Common myeloid progenitor, CD34-positive (primary cell): ENCODE measurements around the gene ESF1.

Experiments used
- CTCF ChIA-PET: fragments of 350-600 bp; sonication (Branson Sonifier 250); formaldehyde crosslinking; loops from one replicate; lab custom pipeline; 2021; ENCODE audit warnings: antibody characterized with exemption; lab: Charles Lee
- POLR2A ChIA-PET: fragments of 350-600 bp; sonication (Branson Sonifier 250); formaldehyde crosslinking; loops from one replicate; lab custom pipeline; 2021; ENCODE audit warnings: antibody characterized with exemption; lab: Charles Lee
- DNase-seq, 3 donors: peaks; one replicate each; pipeline versions ENCODE4 v3.0.0 to v3.0.0-alpha.2; 2013
- H3K27ac ChIP-seq, 2 experiments: 1 replicate in 1 of 2; 2 replicates in 1 of 2; pipeline ENCODE4 v1.7.0; 2013; ENCODE audit warnings: inconsistent platforms in 2 of 2, low read length in 2 of 2, mild to moderate bottlenecking in 2 of 2, low read depth in 1 of 2, moderate library complexity in 1 of 2; ENCODE audit not compliant: severe bottlenecking in 2 of 2, insufficient read depth in 1 of 2, poor library complexity in 1 of 2
- H3K27me3 ChIP-seq, 5 experiments: replicated peaks in 2 of 5; 1 replicate in 3 of 5; 2 replicates in 2 of 5; pipeline versions ENCODE4 v1.6.1 to v1.7.0; 2013; ENCODE audit warnings: low read length in 4 of 5, mild to moderate bottlenecking in 2 of 5, moderate library complexity in 2 of 5, inconsistent platforms in 1 of 5; ENCODE audit not compliant: insufficient read depth in 5 of 5, control insufficient read depth in 4 of 5
- H3K36me3 ChIP-seq, 4 experiments: 1 replicate in 2 of 4; 2 replicates in 2 of 4; pipeline versions ENCODE4 v1.6.1 to v1.7.0; 2013; ENCODE audit warnings: low read length in 3 of 4, control low read depth in 1 of 4, mild to moderate bottlenecking in 1 of 4; ENCODE audit not compliant: control insufficient read depth in 4 of 4, insufficient read depth in 4 of 4
- H3K4me1 ChIP-seq, 4 experiments: 1 replicate in 3 of 4; 2 replicates in 1 of 4; pipeline versions ENCODE4 v1.6.1 to v1.7.1; 2013; ENCODE audit warnings: low read length in 3 of 4, mild to moderate bottlenecking in 3 of 4, control low read depth in 1 of 4, inconsistent platforms in 1 of 4, moderate library complexity in 1 of 4; ENCODE audit not compliant: control insufficient read depth in 4 of 4, insufficient read depth in 4 of 4; ENCODE audit errors: control extremely low read depth in 1 of 4
- H3K4me3 ChIP-seq, 7 experiments: 1 replicate in 4 of 7; 2 replicates in 3 of 7; pipeline versions ENCODE4 v1.5.1 to v1.7.0; 2013; ENCODE audit warnings: mild to moderate bottlenecking in 7 of 7, low read length in 6 of 7, moderate library complexity in 6 of 7, inconsistent platforms in 2 of 7, low read depth in 2 of 7, control low read depth in 1 of 7; ENCODE audit not compliant: insufficient read depth in 4 of 7, control insufficient read depth in 1 of 7; ENCODE audit errors: extremely low read depth in 1 of 7
- H3K9me3 ChIP-seq, 5 experiments: 1 replicate in 4 of 5; 2 replicates in 1 of 5; pipeline versions ENCODE4 v1.6.1 to v1.7.1; 2013; ENCODE audit warnings: low read length in 4 of 5, mild to moderate bottlenecking in 2 of 5, inconsistent platforms in 1 of 5, low read depth in 1 of 5, moderate library complexity in 1 of 5; ENCODE audit not compliant: control insufficient read depth in 4 of 5, insufficient read depth in 2 of 5; ENCODE audit errors: control extremely low read depth in 1 of 5
- WGBS: methylation state at CpG from one replicate; pipeline ENCODE4 v1.1.5; 2013; ENCODE audit not compliant: insufficient coverage; 5-methylcytosine and 5-hydroxymethylcytosine counted together

ESF1 gene

GRCh38 chr20:13819885-13820645 is 35.3 kb upstream of the ESF1 start:
- 62% methylated on average over 3 of the region's 5 CpGs for whole genome bisulfite sequencing
- H3K4me3 ChIP-seq, result no peak overlapping the region
- peak; percentile 52 to 70 (median 67) for DNase-seq
- no peaks in the 10 kb centered on the region for H3K4me1 ChIP-seq
- no peaks in the 10 kb centered on the region for H3K9me3 ChIP-seq
- H3K27me3 ChIP-seq, result no peaks in the 10 kb centered on the region
- CTCF ChIA-PET, result interaction anchor here (0.6 to 3.3 kb wide), 9 partner anchors 9 to 1419 kb away, joined by 3 to 18 read pairs (median 4); no protein-coding TSS in a partner anchor
- H3K27ac ChIP-seq, result no peak overlapping the region
- POLR2A ChIA-PET, result no interaction called here
- H3K36me3 ChIP-seq, result peaks cover 3 to 31% (median 24%) of the 10 kb centered on the region in 4 experiments

DNA sequence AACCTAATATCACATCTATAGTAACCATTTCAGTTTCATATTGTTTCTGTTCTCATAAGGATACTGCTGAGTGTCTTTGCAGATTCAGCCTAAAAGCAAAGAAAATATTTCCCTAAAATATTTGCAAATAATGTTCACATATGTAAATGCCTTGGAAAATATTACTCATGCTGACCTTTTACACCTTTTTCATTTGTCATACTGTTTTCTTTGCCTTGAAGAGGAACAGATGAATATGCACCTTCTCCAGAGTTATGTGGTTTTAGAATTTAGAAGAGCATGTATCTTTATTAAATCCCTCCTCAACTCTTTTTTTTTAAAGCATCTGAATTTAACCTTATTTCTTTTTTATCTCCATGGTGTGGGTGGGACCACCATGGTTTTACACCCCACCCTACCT is 32.6 kb upstream of the ESF1 start:
- Histone ChIP-seq H3K27ac (no peak overlapping the region), H3K27me3 (no peaks in the 10 kb centered on the region), H3K36me3 (peaks cover 7 to 56% (median 43%) of the 10 kb centered on the region in 4 experiments), H3K4me3 (no peak overlapping the region), H3K4me1 (no peaks in the 10 kb centered on the region), H3K9me3 (no peaks in the 10 kb centered on the region)
- ChIA-PET POLR2A (no interaction called here), CTCF (interaction anchor here (0.6 to 3.3 kb wide), 4 partner anchors 9 to 428 kb away, joined by 3 to 18 read pairs (median 4); no protein-coding TSS in a partner anchor)
- no peak for DNase-seq

DNA sequence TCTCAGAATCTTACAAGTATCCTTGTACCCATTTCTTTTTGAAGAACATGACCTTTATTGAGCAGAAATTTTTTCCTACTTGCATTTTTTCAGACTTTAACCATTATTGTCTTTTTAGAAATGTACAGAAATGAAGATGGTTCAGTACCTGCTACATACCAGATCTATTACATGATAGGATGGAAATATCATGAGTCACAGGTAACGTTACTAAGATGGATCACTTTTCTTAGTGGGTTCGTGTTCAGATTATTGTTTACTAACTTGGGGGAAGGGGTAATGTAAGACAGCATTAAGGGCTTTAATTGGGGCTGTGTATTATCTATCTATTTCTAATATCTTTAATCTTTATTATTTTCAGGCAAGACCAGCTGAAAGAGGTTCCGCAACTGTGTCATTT is 32.0 kb upstream of the ESF1 start:
- no peak overlapping the region for H3K4me3 ChIP-seq
- H3K4me1 ChIP-seq, result no peaks in the 10 kb centered on the region
- H3K36me3 ChIP-seq, result peaks cover 7 to 61% (median 48%) of the 10 kb centered on the region in 4 experiments
- no peaks in the 10 kb centered on the region for H3K27me3 ChIP-seq
- WGBS, result no CpG with 5 or more reads among the region's 3 CpGs
- CTCF ChIA-PET, result interaction anchor here (1.3 to 3.3 kb wide), 4 partner anchors 9 to 238 kb away, joined by 3 to 18 read pairs (median 4); no protein-coding TSS in a partner anchor
- no peaks in the 10 kb centered on the region for H3K9me3 ChIP-seq
- no peak overlapping the region for H3K27ac ChIP-seq
- DNase-seq, result no peak
- POLR2A ChIA-PET, result no interaction called here

GRCh38 chr20:13814672-13815071 is 30.0 kb upstream of the ESF1 start:
- CTCF ChIA-PET, result no interaction called here
- H3K36me3 ChIP-seq, result peaks cover 16 to 80% (median 60%) of the 10 kb centered on the region in 4 experiments
- DNase-seq, result no peak
- 100% methylated on average over 2 of the region's 4 CpGs for WGBS
- no peaks in the 10 kb centered on the region for H3K9me3 ChIP-seq
- H3K4me3 ChIP-seq, result no peak overlapping the region
- H3K27ac ChIP-seq, result no peak overlapping the region
- H3K27me3 ChIP-seq, result no peaks in the 10 kb centered on the region
- POLR2A ChIA-PET, result no interaction called here
- no peaks in the 10 kb centered on the region for H3K4me1 ChIP-seq

- POLR2A ChIA-PET, result interaction anchor here (0.5 kb wide), 1 partner anchor 10 kb away, joined by 4 read pairs; no protein-coding TSS in a partner anchor
- H3K27me3 ChIP-seq, result no peaks in the 10 kb centered on the region
- 50% methylated on average over 2 of the region's 3 CpGs for WGBS
- no peak overlapping the region for H3K4me3 ChIP-seq
- H3K36me3 ChIP-seq, result peaks cover 19 to 88% (median 67%) of the 10 kb centered on the region in 4 experiments
- DNase-seq, result no peak
- H3K27ac ChIP-seq, result no peak overlapping the region
- CTCF ChIA-PET, result no interaction called here
- no peaks in the 10 kb centered on the region for H3K4me1 ChIP-seq
- no peaks in the 10 kb centered on the region for H3K9me3 ChIP-seq
Measured at GRCh38 chr20:13813910-13814309, 29.2 kb upstream of the ESF1 start.

- H3K27ac ChIP-seq, result no peak overlapping the region
- H3K4me1 ChIP-seq, result no peaks in the 10 kb centered on the region
- H3K27me3 ChIP-seq, result no peaks in the 10 kb centered on the region
- H3K9me3 ChIP-seq, result no peaks in the 10 kb centered on the region
- no peak overlapping the region for H3K4me3 ChIP-seq
- no peak for DNase-seq
- ChIA-PET POLR2A (no interaction called here), CTCF (no interaction called here)
- H3K36me3 ChIP-seq, result peaks cover 15 to 68% (median 54%) of the 10 kb centered on the region in 4 experiments
Measured at GRCh38 chr20:13810446-13810845, 25.7 kb upstream of the ESF1 start.

DNA sequence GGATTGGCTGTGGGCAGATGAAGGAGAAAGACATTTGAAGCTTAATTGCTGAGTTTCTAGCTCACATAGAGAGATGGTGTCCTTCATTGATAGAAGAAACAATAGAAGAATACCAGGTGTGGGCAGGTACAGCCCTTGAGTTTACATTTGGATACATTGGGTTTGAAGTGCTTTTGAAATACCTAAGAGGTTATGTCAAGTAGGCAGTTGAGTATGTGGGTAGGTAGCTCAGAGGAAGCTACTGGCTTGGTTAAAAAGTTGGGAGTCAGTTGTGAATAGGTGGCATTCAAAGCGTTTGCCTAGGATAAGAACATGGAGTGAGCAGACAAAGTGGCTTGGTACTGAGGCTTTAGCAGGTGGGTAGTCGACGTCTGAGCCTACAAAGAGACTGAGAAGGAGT is 25.1 kb upstream of the ESF1 start:
- no peak overlapping the region for H3K4me3 ChIP-seq
- no peaks in the 10 kb centered on the region for H3K4me1 ChIP-seq
- H3K27me3 ChIP-seq, result no peaks in the 10 kb centered on the region
- no peak for DNase-seq
- WGBS, result 100% methylated on average over 3 of the region's 3 CpGs
- POLR2A ChIA-PET, result no interaction called here
- CTCF ChIA-PET, result no interaction called here
- no peak overlapping the region for H3K27ac ChIP-seq
- H3K36me3 ChIP-seq, result peaks cover 15 to 65% (median 53%) of the 10 kb centered on the region in 4 experiments
- H3K9me3 ChIP-seq, result no peaks in the 10 kb centered on the region
